GM19438 (cell line): ENCODE measurements around the gene MAST3.
"Not testable (repeated sequence)": the region's sequence is repeated elsewhere in the genome, so short reads cannot be mapped to it uniquely, and the experiment has no call there.

ENCODE experiments used
- ATAC-seq: cut with Tn5 transposase; IDR thresholded peaks from one replicate; pipeline ENCODE4 v1.9.1; 2021; ENCODE audit warnings: low read depth; ENCODE audit not compliant: unreplicated experiment

MAST3 gene

DNA sequence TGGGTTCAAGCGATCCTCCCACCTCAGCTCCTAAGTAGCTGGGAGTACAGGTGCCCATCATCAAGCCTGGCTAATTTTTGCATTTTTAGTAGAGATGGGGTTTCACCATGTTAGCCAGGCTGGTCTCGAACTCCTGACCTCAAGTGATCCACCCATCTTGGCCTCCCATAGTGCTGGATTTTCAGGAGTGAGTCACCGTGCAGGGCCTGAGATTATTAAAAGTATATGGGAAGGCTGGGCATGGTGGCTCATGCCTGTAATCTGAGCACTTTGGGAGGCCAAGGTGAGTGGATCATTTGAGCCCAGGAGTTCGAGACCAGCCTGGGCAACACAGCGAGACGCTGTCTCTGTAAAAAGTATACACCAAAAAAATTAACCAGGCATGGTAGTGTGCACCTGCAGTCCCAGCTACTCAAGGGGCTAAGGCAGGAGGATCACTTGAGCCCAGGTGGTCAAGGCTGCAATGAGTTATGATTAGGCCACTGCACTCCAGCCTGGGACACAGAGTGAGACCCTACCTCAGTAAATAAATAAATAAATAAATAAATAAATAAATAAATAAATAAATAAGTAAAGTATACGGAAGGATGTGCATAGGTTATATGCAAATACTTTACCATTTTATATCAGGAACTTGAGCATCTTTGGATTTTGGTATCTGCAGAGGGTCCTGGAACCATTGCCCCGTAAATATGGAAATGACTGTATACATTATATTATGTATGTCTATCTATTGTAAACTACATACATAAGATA lies 11.7 kb upstream of the MAST3 start:
- no peak for ATAC-seq

DNA sequence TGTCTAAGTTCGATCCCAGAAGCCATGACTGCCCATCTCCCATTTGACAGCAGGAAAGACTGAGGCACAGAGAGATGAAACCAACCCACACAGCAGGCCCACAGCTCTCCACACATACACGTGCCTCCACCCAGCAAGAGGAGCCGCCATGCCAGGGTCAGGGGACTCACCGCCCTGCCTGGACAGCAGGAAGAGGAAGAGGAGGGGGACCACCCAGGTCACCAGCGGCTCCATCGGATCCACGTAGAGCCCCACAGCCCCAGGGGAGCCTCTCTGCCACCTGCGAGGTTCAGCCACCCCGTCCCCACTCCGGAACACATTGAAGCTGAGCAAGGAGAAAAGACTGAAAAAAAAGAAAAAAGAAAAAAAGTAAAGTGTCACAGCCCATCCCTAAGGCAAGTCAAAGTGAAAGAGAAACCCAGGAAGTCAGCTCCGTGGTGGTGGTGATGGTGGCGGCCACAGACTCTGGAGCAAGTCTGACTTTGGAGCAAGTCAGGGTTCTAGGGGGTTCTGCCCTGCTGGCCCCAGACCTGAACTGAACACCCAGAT lies 10.9 kb upstream of the MAST3 start, which contains the start of gene IL12RB1:
TSS of gene IL12RB1 (minus strand) at position 345 of the 549 bp plus-strand sequence. CDS start at position 234, 111 bp downstream.
- no peak for ATAC-seq

GRCh38 chr19:18089096-18089541 lies 8.5 kb upstream of the MAST3 start:
- not testable (repeated sequence) for ATAC-seq

DNA sequence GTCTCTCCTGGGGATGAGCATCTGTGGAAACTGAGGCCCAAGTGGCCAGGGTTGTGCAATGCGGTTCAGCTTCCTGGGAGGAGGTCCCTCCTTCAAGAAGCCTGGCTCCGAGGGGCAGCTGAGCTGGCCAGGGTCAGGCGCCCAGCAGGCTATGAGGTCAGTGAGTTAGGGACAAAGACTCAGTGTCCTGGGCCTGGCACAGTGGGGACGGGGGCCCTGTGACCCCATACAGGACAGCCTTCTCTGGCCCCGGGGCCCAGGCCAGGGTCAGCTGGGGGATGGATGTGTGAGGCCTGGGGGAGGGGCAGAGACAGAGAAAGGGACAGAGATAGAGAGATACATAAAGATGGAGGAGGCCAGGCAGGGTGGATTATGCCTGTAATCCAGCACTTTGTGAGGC lies 7.9 kb upstream of the MAST3 start:
- ATAC-seq: no peak

DNA sequence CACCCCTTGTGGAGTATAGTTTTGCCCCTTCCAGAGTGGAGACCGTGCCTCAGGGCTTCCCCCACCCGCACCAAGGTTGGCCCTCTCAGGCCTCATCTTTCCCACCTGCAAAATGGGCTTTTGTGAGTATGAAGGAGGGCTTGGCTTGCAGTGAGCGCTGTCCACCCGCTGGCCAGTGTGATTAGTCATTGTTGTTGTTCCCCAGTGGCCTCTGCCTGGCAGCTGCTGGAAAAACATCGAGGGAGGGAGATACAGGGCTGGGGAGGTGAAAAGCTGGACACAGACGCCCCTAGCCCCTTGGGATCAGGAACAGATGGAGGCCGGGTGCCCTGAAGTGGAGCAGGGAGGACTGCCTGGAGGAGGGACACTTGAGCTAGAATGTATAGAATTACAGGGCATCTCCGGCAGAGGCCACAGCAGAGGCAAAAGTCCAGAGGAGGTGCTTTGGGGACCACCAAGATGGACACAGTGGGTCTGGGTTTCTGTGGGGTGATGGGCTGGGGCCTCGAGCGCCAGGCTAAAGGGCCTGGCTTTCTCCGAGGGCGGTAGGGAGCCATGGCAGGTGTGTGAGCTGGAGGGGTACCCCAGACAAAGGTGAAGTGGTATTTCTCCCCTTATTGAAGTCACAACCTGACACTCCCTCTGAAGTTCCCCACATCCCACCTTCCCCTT lies 6.9 kb upstream of the MAST3 start:
- ATAC-seq: no peak

DNA sequence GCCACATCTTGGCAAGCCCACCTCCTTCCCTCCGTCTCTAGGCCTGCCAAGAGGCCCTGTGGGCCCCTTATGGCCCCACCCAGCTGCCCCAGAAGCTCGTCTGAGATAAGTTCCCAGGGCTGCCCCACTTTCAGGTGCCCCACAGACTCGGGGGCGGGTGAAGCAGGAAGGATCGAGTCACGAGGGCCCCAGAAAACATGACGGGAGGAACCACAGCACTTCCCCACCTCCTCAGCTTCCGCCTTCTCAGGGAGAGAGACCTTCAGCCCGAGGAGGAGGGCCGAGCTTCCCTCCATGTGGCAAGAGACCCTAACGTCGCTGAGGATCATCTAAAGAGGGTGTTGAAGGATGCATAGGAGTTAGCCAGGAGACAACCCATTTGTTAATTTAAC lies 6.4 kb upstream of the MAST3 start:
- no peak for ATAC-seq

DNA sequence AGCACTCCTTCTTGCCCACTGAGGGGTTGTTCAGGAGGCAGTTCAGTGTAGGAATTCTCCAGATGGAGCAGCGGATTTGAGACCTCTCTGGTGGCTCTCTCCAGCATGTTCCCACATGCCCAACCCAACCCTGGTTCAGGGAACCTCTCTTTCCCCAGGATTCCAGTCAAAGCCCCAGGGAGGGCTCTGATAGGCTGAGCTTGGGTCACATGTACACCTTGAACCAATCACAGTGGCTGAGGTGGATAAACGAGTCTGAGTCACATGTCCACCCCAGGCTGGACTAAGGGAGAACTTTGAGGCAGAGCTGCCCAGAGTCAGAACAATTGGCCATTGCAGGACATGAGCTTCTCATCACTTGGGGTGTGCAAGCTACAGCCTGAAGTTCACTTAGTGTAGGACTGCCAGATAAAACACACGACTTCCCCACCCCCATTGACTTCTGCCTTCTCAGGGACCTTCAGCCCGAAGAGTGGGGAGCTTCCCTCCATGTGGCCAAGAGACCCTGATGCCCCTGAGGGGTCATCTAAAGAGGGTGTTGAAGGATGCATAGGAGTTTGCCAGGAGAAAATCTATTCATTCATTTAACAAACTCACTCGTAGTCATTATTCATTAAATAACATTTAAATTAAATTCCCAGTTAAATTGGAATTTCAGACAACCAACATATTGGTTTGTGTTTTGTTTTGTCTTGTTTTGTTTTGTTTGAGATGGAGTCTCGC lies 4.0 kb upstream of the MAST3 start:
- no peak for ATAC-seq

DNA sequence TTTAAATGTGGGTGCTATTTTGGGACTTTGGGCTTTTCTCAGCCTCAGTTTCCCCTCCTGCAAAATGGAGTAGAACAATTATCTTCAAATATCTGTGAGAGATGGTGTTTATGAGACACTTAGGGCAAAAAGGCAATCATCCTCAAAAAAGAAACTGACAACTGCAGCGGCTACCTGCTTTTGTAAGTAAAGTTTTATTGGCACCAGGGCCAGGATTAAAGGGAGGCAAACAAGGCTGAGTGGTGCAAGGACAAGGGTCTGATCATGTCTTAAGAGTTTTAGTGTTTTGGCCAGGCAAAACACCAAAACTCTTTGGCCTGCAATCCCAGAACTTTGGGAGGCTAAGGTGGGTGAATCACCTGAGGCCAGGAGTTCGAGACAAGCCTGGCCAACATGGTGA lies 1.3 kb upstream of the MAST3 start:
- no peak for ATAC-seq

DNA sequence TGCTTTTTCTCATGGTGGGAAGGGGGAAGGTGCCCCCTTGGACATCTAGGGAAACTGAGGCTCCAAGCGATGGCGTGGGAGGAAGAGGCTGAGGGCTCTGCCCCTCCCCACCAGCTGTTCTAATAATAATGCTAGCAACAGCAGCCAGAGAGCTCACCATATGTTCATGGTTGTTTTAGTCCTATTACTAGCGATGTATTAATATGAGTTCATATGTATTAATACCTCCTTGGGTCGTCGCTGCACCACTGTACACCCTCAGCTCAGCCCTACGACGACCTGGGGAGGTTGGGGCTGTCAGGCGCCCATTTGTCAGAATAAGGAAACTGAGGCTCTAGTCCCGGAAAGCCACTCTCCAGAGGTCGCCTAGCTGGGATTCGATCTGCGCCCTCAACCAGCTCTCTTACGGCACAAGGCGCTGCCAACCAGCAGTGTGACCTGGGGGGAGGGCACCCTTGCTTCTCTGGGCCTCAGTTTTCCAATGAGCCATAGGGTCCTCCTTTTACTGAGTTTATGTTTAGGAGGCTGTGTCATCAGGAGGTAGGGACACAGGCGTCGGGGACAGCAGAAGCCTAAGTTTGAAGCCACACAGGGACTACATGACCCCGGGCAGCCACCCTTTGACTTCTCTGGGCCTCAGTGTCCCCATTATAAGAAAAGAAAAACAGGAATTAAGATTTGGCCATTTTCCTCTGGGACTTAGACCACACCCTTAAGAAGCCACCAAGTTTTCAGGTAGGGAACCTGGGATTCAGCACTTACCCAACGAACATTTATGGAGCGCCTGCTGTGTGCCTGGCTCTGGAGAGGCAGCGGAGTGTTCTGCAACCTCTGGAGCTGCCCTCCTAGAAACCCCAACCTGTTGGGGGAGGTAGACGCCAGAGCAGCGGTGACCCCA lies 664 bp downstream of the MAST3 start:
- ATAC-seq: no peak

DNA sequence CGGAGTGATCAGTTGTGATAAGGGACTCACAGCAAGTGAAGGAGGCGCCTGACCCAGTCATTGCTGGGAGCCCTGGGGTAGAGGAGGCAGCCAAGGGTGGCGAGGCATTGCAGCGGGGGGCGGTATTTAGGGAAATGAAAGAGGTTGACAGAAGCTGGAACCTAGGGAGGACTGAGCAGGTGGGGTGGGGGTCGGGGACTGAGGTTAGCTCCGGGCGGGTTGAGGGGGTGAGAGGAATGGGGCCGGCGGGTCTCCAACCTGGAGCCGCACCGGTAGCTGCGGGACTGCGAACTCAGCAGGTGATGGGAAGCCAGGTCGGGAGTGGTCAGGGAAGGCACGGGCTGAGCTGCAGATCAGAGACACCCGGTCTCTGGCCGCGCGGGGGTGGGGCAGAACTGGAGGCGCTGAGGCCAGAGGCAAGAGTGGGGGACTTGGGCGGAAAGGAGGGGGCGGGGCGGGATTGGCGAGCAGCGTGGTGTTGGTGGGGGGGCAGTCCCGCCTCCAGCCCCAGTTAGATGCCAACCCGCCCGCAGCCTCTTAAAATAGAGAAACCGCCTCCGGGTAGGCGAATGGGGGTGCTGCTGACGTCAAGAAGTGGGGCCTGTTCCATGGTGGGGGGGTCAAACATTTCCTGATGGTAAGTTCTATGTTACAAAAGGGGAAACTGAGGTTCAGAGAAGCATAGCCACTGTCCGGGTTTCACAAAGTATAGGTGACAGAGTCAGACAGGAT lies 1.5 kb downstream of the MAST3 start:
- ATAC-seq: peak; percentile 53

DNA sequence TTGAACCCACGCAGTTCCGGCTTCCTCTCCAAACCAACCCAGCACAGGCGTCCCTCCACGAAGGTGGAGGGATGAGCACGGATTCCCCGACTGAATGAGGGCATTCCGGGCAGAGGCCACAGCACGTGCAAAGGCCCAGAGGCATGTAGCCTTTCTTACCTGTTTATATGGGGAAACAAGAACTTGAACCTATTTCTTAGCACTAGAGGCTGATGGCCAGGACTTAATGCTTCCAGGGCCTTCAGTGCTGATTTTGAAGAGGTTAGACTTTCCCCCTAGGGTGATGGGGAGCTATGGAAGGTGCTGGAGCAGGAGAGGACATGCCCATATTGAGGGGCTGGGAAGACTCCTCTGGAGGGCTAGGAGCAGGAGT lies 2.0 kb downstream of the MAST3 start:
- ATAC-seq: no peak

- ATAC-seq: no peak
These were observed 3.1 kb downstream of the MAST3 start for GRCh38 chr19:18100710-18101109.

GRCh38 chr19:18101268-18101667 lies 3.7 kb downstream of the MAST3 start:
- ATAC-seq: no peak

DNA sequence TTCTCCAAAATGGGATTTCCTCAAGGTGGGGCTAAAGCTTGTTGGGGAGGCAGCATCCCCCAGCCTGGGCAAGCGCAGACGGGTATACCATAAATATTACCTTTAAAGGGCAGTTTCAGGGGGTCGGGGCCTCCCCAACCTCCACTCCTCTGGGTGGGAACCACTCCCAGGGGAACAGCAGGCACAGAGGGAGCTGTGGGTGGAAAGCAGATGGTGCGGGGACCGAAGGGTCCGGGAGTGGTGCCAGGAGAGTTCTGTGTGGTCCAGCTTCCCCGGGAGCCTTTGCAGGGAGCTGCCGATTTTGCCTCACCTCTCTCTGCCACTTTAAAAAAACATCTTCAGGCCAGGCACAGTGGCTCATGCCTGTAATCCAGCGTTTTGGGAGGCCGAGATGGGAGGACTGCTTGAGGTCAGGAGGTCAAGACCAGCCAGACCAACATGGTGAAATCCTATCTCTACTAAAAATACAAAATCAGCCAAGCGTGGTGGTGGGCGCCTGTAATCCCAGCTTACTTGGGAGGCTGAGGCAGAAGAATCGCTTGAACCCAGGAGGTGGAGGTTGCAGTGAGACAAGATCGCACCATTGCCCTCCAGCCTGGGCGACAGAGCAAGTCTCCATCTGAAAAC lies 5.5 kb downstream of the MAST3 start:
- ATAC-seq: no peak

DNA sequence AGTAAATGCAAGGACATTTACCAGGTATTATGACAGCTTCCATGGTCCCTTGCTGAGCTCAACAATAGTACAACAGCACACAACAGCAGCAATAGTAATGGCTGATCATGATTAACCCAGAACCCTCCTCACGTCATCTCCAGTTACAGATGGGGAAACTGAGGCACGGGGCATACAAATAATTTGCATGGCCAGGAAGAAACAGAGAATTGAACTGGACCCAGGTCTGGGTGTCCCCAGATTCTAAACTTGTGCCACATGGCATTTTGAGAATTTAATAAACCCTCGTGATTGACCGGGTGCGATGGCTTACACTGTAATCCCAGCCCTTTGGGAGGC lies 7.2 kb downstream of the MAST3 start:
- ATAC-seq: no peak

DNA sequence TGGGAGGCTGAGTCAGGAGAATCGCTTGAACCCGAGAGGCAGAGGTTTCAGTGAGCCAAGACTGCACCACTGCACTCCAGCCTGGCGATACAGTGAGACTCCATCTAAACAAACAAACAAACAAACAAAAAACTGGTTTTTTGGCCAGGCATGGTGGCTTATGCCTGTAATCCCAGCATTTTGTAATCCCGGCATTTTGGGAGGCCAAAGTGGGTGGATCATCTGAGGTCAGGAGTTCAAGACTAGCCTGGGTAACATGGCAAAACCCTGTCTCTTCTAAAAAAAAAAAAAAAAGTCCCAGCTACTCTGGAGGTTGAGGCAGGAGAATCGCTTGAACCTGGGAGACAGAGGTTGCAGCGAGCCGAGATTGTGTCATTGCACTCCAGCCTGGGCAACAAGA lies 7.7 kb downstream of the MAST3 start:
- ATAC-seq: not testable (repeated sequence)

DNA sequence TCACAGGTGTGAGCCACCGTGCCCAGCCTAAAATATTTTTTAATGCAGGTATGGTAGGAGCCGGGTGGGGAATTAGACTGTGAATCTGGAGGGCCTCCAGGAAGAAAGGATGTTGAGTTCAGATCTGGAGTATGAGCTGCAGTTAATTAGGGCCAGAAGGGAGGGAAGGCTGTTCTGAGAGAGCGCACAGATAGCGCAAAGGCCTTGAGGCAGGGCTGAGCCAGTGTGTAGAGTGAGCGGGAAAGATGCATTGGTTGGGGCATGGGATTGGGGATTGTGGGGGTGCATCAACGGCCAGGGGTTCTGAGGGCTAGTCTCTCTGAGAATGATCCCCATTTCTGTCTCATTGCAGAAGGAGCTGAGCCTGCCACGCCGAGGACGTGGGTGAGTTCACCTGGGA lies 9.7 kb downstream of the MAST3 start:
- no peak for ATAC-seq

GRCh38 chr19:18108897-18109296 lies 11.3 kb downstream of the MAST3 start:
- no peak for ATAC-seq

- no peak for ATAC-seq
These were observed 11.8 kb downstream of the MAST3 start for GRCh38 chr19:18109341-18109732.
